ENCODE results near the gene RHAG. TPM values are rescaled to one million over a fixed set of nuclear protein-coding genes. Genes with fewer than 3 reads are reported as not detected.
"Not testable (repeated sequence)": the region's sequence is repeated elsewhere in the genome, so short reads cannot be mapped to it uniquely, and the experiment has no call there.

Gene RHAG
- total and polyA plus RNA-seq, 9 donors: 0.40 to 0.43 TPM; not detected in 7

- Histone ChIP-seq H3K36me3 (no peaks in the 10 kb centered on the region), H3K4me1 (ENCODE audit: insufficient read depth) (no peaks in the 10 kb centered on the region), H3K9me3 (no peaks in the 10 kb centered on the region), H3K27ac (no peak overlapping the region), H3K27me3 (no peaks in the 10 kb centered on the region), H3K4me3 (no peak overlapping the region)
- DNase-seq: no peak
- intact Hi-C loops (cut with DNase I): no loop called here
- WGBS, 3 donors: 54 to 70% (median 56%) methylated on average over 5 of the region's 5 CpGs
- TF ChIP-seq EP300 (IDR thresholded peaks at IDR 0.05) (no peak), POLR2A (IDR thresholded peaks at IDR 0.05) (no peak)
- TF ChIP-seq, protein P1, sequence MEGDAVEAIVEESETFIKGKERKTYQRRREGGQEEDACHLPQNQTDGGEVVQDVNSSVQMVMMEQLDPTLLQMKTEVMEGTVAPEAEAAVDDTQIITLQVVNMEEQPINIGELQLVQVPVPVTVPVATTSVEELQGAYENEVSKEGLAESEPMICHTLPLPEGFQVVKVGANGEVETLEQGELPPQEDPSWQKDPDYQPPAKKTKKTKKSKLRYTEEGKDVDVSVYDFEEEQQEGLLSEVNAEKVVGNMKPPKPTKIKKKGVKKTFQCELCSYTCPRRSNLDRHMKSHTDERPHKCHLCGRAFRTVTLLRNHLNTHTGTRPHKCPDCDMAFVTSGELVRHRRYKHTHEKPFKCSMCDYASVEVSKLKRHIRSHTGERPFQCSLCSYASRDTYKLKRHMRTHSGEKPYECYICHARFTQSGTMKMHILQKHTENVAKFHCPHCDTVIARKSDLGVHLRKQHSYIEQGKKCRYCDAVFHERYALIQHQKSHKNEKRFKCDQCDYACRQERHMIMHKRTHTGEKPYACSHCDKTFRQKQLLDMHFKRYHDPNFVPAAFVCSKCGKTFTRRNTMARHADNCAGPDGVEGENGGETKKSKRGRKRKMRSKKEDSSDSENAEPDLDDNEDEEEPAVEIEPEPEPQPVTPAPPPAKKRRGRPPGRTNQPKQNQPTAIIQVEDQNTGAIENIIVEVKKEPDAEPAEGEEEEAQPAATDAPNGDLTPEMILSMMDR (IDR thresholded peaks at IDR 0.05): no peak
Observed at GRCh38 chr6:49666930-49667757, 30.5 kb upstream of the RHAG start.

DNA sequence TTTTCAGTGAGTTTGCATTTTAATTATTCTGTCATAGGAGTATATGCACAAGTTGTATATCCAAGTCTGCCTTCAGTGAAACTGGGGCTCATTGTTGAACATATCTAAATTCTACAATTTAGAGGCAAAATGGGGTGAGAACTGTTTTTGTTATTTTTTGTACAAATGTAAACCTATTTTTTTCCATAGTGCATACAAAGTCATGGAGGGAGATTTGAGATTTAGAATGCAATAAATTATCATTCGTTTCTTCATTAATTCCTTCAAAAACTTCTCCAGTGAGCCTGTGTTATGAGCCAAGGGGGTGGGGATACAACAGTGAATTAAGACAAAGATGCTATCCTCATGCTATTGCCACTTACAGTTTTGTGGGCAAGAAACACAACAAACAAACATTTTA lies 29.8 kb upstream of the RHAG start:
- intact Hi-C loops (cut with DNase I): no loop called here
- DNase-seq: no peak
- Histone ChIP-seq H3K4me1 (ENCODE audit: insufficient read depth) (no peaks in the 10 kb centered on the region), H3K36me3 (no peaks in the 10 kb centered on the region), H3K9me3 (no peaks in the 10 kb centered on the region), H3K27me3 (no peaks in the 10 kb centered on the region), H3K4me3 (no peak overlapping the region), H3K27ac (no peak overlapping the region)
- 62 to 74% (median 66%) methylated on average over 1 of the region's 1 CpG for WGBS, 3 donors
- TF ChIP-seq EP300 (IDR thresholded peaks at IDR 0.05) (no peak), POLR2A (IDR thresholded peaks at IDR 0.05) (no peak)
- TF ChIP-seq, protein P1 (IDR thresholded peaks at IDR 0.05): no peak

DNA sequence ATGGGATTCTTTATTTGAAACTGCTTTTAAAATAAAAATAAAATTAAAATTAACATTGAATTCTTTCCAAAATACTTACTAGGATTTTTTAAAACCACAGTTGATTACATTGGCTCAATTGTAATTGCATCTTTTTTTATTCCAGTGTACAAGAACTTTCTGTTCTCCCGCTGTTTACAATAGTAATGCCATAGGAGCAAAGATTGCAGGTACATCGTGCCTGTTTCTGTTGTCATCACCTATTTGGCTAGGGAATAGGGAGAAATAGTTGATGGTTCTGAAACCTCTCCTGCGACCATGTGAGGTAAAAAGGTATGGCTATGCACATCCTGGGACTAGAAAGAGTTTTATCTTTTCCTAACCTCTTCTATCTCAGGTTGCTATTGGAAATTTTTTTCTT lies 28.2 kb upstream of the RHAG start:
- Histone ChIP-seq H3K27me3 (no peaks in the 10 kb centered on the region), H3K4me3 (no peak overlapping the region)

GRCh38 chr6:49664054-49664453 lies 27.4 kb upstream of the RHAG start:
- H3K36me3 ChIP-seq; H3K4me1 ChIP-seq (ENCODE audit: insufficient read depth); H3K4me3 ChIP-seq; H3K27me3 ChIP-seq; H3K9me3 ChIP-seq; intact Hi-C loops (cut with DNase I); H3K27ac ChIP-seq; DNase-seq: not testable (repeated sequence)
- WGBS, 3 donors: 88 to 98% (median 93%) methylated on average over 1 of the region's 1 CpG

More for the DNA sequence above, 28.2 kb upstream of the RHAG start:
- Histone ChIP-seq H3K4me1 (ENCODE audit: insufficient read depth) (no peaks in the 10 kb centered on the region), H3K27ac (no peak overlapping the region), H3K9me3 (no peaks in the 10 kb centered on the region), H3K36me3 (no peaks in the 10 kb centered on the region)
- no peak for DNase-seq
- WGBS, 3 donors: 17 to 31% (median 20%) methylated on average over 3 of the region's 3 CpGs
- intact Hi-C loops (cut with DNase I): no loop called here
- TF ChIP-seq POLR2A (IDR thresholded peaks at IDR 0.05) (no peak), EP300 (IDR thresholded peaks at IDR 0.05) (no peak)
- TF ChIP-seq, protein P1 (IDR thresholded peaks at IDR 0.05): no peak

GRCh38 chr6:49662892-49663261 lies 26.2 kb upstream of the RHAG start:
- 23 to 36% (median 33%) methylated on average over 1 of the region's 1 CpG for WGBS, 3 donors

More at GRCh38 chr6:49662892-49663261, 26.2 kb upstream of the RHAG start:
- Histone ChIP-seq H3K36me3 (no peaks in the 10 kb centered on the region), H3K27ac (no peak overlapping the region), H3K9me3 (no peaks in the 10 kb centered on the region), H3K4me3 (no peak overlapping the region), H3K27me3 (no peaks in the 10 kb centered on the region), H3K4me1 (ENCODE audit: insufficient read depth) (no peaks in the 10 kb centered on the region)
- DNase-seq: no peak
- TF ChIP-seq, protein P1 (IDR thresholded peaks at IDR 0.05): no peak
- TF ChIP-seq EP300 (IDR thresholded peaks at IDR 0.05) (no peak), POLR2A (IDR thresholded peaks at IDR 0.05) (no peak)
- intact Hi-C loops (cut with DNase I): no loop called here
